ENCODE data around the gene IRF2. TPM values are rescaled to one million over a fixed set of nuclear protein-coding genes. Genes with fewer than 3 reads are reported as not detected.
"Not testable (repeated sequence)": the region's sequence is repeated elsewhere in the genome, so short reads cannot be mapped to it uniquely, and the experiment has no call there.

Gene IRF2
- total RNA-seq, 1 donor: 43.8 TPM

DNA sequence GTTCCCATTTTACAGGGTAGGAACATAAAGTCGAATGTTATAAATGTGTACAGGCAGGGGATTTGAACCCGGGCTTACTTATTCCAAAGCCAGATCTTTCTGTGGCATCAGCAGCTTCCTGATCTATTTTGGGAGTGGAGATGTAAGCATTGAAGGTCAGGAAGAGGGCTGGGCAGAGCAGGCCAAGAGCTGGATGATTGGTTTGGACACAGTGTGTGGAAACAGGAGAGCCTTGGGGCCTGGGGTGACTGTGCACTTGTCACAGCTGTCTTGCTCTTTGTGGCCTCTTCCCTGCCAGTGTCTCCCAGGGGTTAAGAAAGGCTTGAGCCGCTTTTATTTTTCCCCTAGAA is 128.8 kb downstream of the IRF2 start:
- no peak for TF ChIP-seq CTCF (IDR thresholded peaks at IDR 0.05; ENCODE audit: extremely low read depth, low read depth, low read length)
- peak; percentile 57 for DNase-seq (ENCODE audit: insufficient read length, low spot score, missing footprints)
- Histone ChIP-seq H3K4me2 (ENCODE audit: insufficient read depth, low read length) (no peak overlapping the region), H3K27me3 (ENCODE audit: insufficient read depth, low read length) (no peaks in the 10 kb centered on the region), H2AFZ (ENCODE audit: low read length) (peak overlapping the region; percentile 60), H3K79me2 (ENCODE audit: insufficient read depth, low read length) (no peaks in the 10 kb centered on the region), H3K4me3 (ENCODE audit: insufficient read depth, low read length) (no peak overlapping the region), H3K36me3 (ENCODE audit: insufficient read depth, low read length) (no peaks in the 10 kb centered on the region), H3K9me3 (ENCODE audit: low read depth, low read length) (no peaks in the 10 kb centered on the region), H4K20me1 (ENCODE audit: insufficient read depth, low read length) (no peaks in the 10 kb centered on the region), H3K4me1 (ENCODE audit: insufficient read depth, low read length) (peaks cover 4% of the 10 kb centered on the region), H3K27ac (ENCODE audit: low read depth, low read length) (no peak overlapping the region)

- no peak for TF ChIP-seq CTCF (IDR thresholded peaks at IDR 0.05; ENCODE audit: extremely low read depth, low read depth, low read length)
- no peak for DNase-seq (ENCODE audit: insufficient read length, low spot score, missing footprints)
- Histone ChIP-seq H2AFZ (ENCODE audit: low read length) (peak overlapping the region; percentile 60), H3K36me3 (ENCODE audit: insufficient read depth, low read length) (no peaks in the 10 kb centered on the region), H3K4me3 (ENCODE audit: insufficient read depth, low read length) (no peak overlapping the region), H3K27me3 (ENCODE audit: insufficient read depth, low read length) (no peaks in the 10 kb centered on the region), H3K27ac (ENCODE audit: low read depth, low read length) (no peak overlapping the region), H3K9me3 (ENCODE audit: low read depth, low read length) (no peaks in the 10 kb centered on the region), H3K4me1 (ENCODE audit: insufficient read depth, low read length) (peaks cover 5% of the 10 kb centered on the region), H3K79me2 (ENCODE audit: insufficient read depth, low read length) (no peaks in the 10 kb centered on the region), H4K20me1 (ENCODE audit: insufficient read depth, low read length) (no peaks in the 10 kb centered on the region), H3K4me2 (ENCODE audit: insufficient read depth, low read length) (no peak overlapping the region)
These were observed 129.3 kb downstream of the IRF2 start for GRCh38 chr4:184344899-184345572.

- Histone ChIP-seq H3K4me3 (ENCODE audit: insufficient read depth, low read length) (no peak overlapping the region), H2AFZ (ENCODE audit: low read length) (peak overlapping the region; percentile 41), H3K27me3 (ENCODE audit: insufficient read depth, low read length) (no peaks in the 10 kb centered on the region), H3K9me3 (ENCODE audit: low read depth, low read length) (no peaks in the 10 kb centered on the region), H3K4me2 (ENCODE audit: insufficient read depth, low read length) (no peak overlapping the region), H3K4me1 (ENCODE audit: insufficient read depth, low read length) (peaks cover 11% of the 10 kb centered on the region), H3K27ac (ENCODE audit: low read depth, low read length) (no peak overlapping the region), H4K20me1 (ENCODE audit: insufficient read depth, low read length) (no peaks in the 10 kb centered on the region), H3K36me3 (ENCODE audit: insufficient read depth, low read length) (no peaks in the 10 kb centered on the region), H3K79me2 (ENCODE audit: insufficient read depth, low read length) (no peaks in the 10 kb centered on the region)
- no peak for TF ChIP-seq CTCF (IDR thresholded peaks at IDR 0.05; ENCODE audit: extremely low read depth, low read depth, low read length)
- DNase-seq (ENCODE audit: insufficient read length, low spot score, missing footprints): peak; percentile 59
These were observed 129.9 kb downstream of the IRF2 start for GRCh38 chr4:184344435-184344834.

DNA sequence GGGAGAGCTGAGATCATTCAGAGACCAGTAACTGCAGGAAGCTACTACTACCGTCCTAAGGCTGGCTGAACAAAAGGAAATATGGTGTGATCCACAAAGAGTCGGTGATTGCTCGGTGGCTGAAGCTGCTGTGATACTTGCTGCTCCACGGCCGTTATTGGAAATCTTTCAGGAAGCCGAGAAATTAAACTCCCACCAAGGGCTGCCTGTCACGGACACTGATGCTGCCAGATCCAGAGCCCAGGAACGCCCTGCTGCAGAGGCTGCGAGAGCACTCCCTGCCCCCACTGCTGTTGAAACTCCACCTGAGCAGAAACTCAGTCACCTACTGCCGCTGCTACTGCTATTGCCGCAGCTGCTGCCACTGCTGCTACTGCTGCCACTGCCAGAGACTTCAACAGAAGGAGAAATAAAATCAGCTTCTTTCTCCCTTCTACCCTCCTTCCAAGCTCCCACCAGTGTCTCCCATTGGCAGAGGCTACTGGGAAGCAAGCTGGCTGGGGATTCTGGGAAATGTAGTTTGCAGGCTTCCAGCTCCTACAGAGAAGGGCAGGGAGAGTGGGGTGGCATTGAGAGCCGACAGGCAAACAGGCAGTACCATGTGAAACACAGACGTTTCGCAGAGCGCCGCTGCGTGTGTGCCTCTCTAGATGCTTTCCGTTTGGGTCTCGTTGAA is 130.7 kb downstream of the IRF2 start:
- peak overlapping the region; percentile 98 for H3K4me2 ChIP-seq (ENCODE audit: insufficient read depth, low read length)
- TF ChIP-seq CTCF (IDR thresholded peaks at IDR 0.05; ENCODE audit: extremely low read depth, low read depth, low read length): no peak
- peaks cover 13% of the 10 kb centered on the region for H3K4me1 ChIP-seq (ENCODE audit: insufficient read depth, low read length)
- H3K4me3 ChIP-seq (ENCODE audit: insufficient read depth, low read length): peak overlapping the region; percentile 91
- no peaks in the 10 kb centered on the region for H4K20me1 ChIP-seq (ENCODE audit: insufficient read depth, low read length)
- H3K9me3 ChIP-seq (ENCODE audit: low read depth, low read length): no peaks in the 10 kb centered on the region
- no peaks in the 10 kb centered on the region for H3K79me2 ChIP-seq (ENCODE audit: insufficient read depth, low read length)
- peak overlapping the region; percentile 67 for H3K27ac ChIP-seq (ENCODE audit: low read depth, low read length)
- peak; percentile 94 for DNase-seq (ENCODE audit: insufficient read length, low spot score, missing footprints)
- peak overlapping the region; percentile 99 for H2AFZ ChIP-seq (ENCODE audit: low read length)
- no peaks in the 10 kb centered on the region for H3K27me3 ChIP-seq (ENCODE audit: insufficient read depth, low read length)
- H3K36me3 ChIP-seq (ENCODE audit: insufficient read depth, low read length): no peaks in the 10 kb centered on the region

DNA sequence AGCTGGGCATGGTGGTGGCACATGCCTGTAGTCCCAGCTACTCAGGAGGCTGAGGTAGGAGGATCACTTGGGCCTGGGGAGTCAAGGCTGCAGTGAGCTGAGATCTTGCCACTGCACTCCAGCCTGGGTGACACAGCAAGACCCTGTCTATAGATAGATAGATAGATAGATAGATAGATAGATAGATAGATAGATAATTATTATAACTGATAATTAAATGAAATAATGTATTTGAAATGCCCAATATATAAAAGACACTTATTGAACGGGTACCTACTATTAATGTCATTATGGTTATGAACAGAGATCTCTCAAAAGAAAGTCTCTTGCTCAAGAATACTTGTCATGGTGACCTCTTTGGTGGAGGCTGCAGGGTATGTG is 131.5 kb downstream of the IRF2 start:
- not testable (repeated sequence) for H3K79me2 ChIP-seq (ENCODE audit: insufficient read depth, low read length); H3K36me3 ChIP-seq (ENCODE audit: insufficient read depth, low read length); H2AFZ ChIP-seq (ENCODE audit: low read length); H4K20me1 ChIP-seq (ENCODE audit: insufficient read depth, low read length); H3K27me3 ChIP-seq (ENCODE audit: insufficient read depth, low read length); H3K9me3 ChIP-seq (ENCODE audit: low read depth, low read length); H3K27ac ChIP-seq (ENCODE audit: low read depth, low read length); DNase-seq (ENCODE audit: insufficient read length, low spot score, missing footprints)
- Histone ChIP-seq H3K4me2 (ENCODE audit: insufficient read depth, low read length) (peak overlapping the region; percentile 98), H3K4me1 (ENCODE audit: insufficient read depth, low read length) (peaks cover 13% of the 10 kb centered on the region), H3K4me3 (ENCODE audit: insufficient read depth, low read length) (peak overlapping the region; percentile 91)
